Neural cell (in vitro differentiated cells): Measurements from ENCODE around the gene KRTAP10-6. TPM values are rescaled to one million over a fixed set of nuclear protein-coding genes. Genes with fewer than 3 reads are reported as not detected.

Source experiments
- H2AFZ ChIP-seq: fragments of 200-600, 300-800 bp; sonication (generic), shearing (Covaris generic); 2 replicates; pipeline ENCODE4 v1.6.0; 2014; ENCODE audit warnings: low read depth, mild to moderate bottlenecking, antibody characterized with exemption, low read length, moderate library complexity
- H3F3A ChIP-seq: fragments of 200-600 bp; shearing (Covaris generic); 2 replicates; pipeline ENCODE4 v1.6.1; 2016; ENCODE audit warnings: mild to moderate bottlenecking, moderate library complexity, mixed read lengths, antibody characterized with exemption, low read length; ENCODE audit not compliant: insufficient read depth, poor library complexity, severe bottlenecking
- H3K27ac ChIP-seq: fragments of 200-600, 300-800 bp; sonication (generic), shearing (Covaris generic); 2 replicates; pipeline ENCODE4 v1.5.1; 2014; ENCODE audit warnings: mild to moderate bottlenecking, low read length, moderate library complexity
- H3K27me3 ChIP-seq: fragments of 300-800, 200-600 bp; sonication (generic), shearing (Covaris generic); 2 replicates; pipeline ENCODE4 v1.6.0; 2014; ENCODE audit warnings: mild to moderate bottlenecking, low read depth, low read length, moderate library complexity; ENCODE audit not compliant: insufficient read depth
- H3K36me3 ChIP-seq: fragments of 300-800, 200-600 bp; sonication (generic), shearing (Covaris generic); 2 replicates; pipeline ENCODE4 v1.5.1; 2014; ENCODE audit warnings: mild to moderate bottlenecking, antibody characterized with exemption, low read length, moderate library complexity; ENCODE audit not compliant: insufficient read depth
- H3K4me2 ChIP-seq: fragments of 300-800, 200-600 bp; sonication (generic), shearing (Covaris generic); 2 replicates; pipeline ENCODE4 v1.6.0; 2014; ENCODE audit warnings: mild to moderate bottlenecking, low read length
- H3K4me3 ChIP-seq: fragments of 300-800, 200-600 bp; sonication (generic), shearing (Covaris generic); 2 replicates; pipeline ENCODE4 v1.5.1; 2014; ENCODE audit warnings: mild to moderate bottlenecking, low read length, moderate library complexity
- H3K79me2 ChIP-seq: fragments of 200-600 bp; shearing (Covaris generic); replicated peaks from 2 replicates; pipeline ENCODE4 v1.6.0; 2014; ENCODE audit warnings: mild to moderate bottlenecking, low read length, moderate library complexity; ENCODE audit not compliant: insufficient read depth
- H3K9ac ChIP-seq: fragments of 300-800, 200-600 bp; sonication (generic), shearing (Covaris generic); 2 replicates; pipeline ENCODE4 v1.6.1; 2016; ENCODE audit warnings: mild to moderate bottlenecking, low read length, mixed read lengths
- H3K9me2 ChIP-seq: fragments of 200-600 bp; shearing (Covaris generic); 2 replicates; pipeline ENCODE4 v1.6.1; 2016; ENCODE audit warnings: mild to moderate bottlenecking, low read length, mixed read lengths; ENCODE audit not compliant: insufficient read depth
- H3K9me3 ChIP-seq: fragments of 200-600, 300-800 bp; sonication (generic), shearing (Covaris generic); 2 replicates; pipeline ENCODE4 v1.6.1; 2016; ENCODE audit warnings: mild to moderate bottlenecking, mixed run types, low read length, moderate library complexity, mixed read lengths
- H4K20me1 ChIP-seq: fragments of 200-600 bp; shearing (Covaris generic); 2 replicates; pipeline ENCODE4 v1.6.1; 2016; ENCODE audit warnings: mild to moderate bottlenecking, mixed run types; ENCODE audit not compliant: insufficient read depth
- CTCF ChIP-seq: fragments of 450-650 bp; IDR thresholded peaks from 2 replicates; pipeline ENCODE4 v1.5.1; 2014; ENCODE audit warnings: antibody characterized with exemption, mild to moderate bottlenecking, moderate library complexity; ENCODE audit not compliant: poor library complexity, severe bottlenecking
- EP300 ChIP-seq: fragments of 450-650 bp; conservative IDR thresholded peaks from 2 replicates; pipeline ENCODE4 v1.6.1; 2014; ENCODE audit warnings: antibody characterized with exemption, mild to moderate bottlenecking, moderate library complexity; ENCODE audit not compliant: poor library complexity, severe bottlenecking
- EZH2 ChIP-seq: fragments of 200-600, 300-800 bp; shearing (Covaris generic), sonication (generic); IDR thresholded peaks from 2 replicates; pipeline ENCODE4 v1.6.1; 2014; ENCODE audit warnings: antibody characterized with exemption, low read length, borderline replicate concordance, mild to moderate bottlenecking; ENCODE audit not compliant: insufficient read depth, poor library complexity, severe bottlenecking
- MXI1 ChIP-seq: fragments of 450-650 bp; conservative IDR thresholded peaks from 2 replicates; pipeline ENCODE4 v1.6.1; 2014; ENCODE audit warnings: antibody characterized with exemption, mild to moderate bottlenecking; ENCODE audit not compliant: poor library complexity, severe bottlenecking
- POLR2AphosphoS5 ChIP-seq: IDR thresholded peaks from 2 replicates; pipeline ENCODE4 v1.6.1; 2012
- RAD21 ChIP-seq: fragments of 450-650 bp; conservative IDR thresholded peaks from 2 replicates; pipeline ENCODE4 v1.6.1; 2014; ENCODE audit warnings: antibody characterized with exemption, mild to moderate bottlenecking, moderate library complexity
- REST ChIP-seq: IDR thresholded peaks from 2 replicates; pipeline ENCODE4 v1.6.1; 2012; ENCODE audit warnings: borderline replicate concordance
- SMC3 ChIP-seq: fragments of 450-650 bp; conservative IDR thresholded peaks from 2 replicates; pipeline ENCODE4 v1.6.1; 2014; ENCODE audit warnings: antibody characterized with exemption, mild to moderate bottlenecking, moderate library complexity; ENCODE audit not compliant: poor library complexity
- TAF1 ChIP-seq: IDR thresholded peaks from 2 replicates; pipeline ENCODE4 v1.6.1; 2012; ENCODE audit warnings: low read depth
- polyA plus RNA-seq: library from polyadenylated mRNA; depleted of rRNA; stranded (reverse); fragments of >200 nt; gene quantifications from 2 replicates; pipeline ENCODE4 v1.2.3, GENCODE V29; 2014

Gene KRTAP10-6
- polyA plus RNA-seq, 1 donor from 2014 or later = not detected

- H2AFZ ChIP-seq = no peak overlapping the region
- no peaks in the 10 kb centered on the region for H3K9me3 ChIP-seq
- no peak overlapping the region for H3K27ac ChIP-seq
- H3K9ac ChIP-seq = no peak overlapping the region
- H4K20me1 ChIP-seq = no peaks in the 10 kb centered on the region
- H3F3A ChIP-seq = no peaks in the 10 kb centered on the region
- no peaks in the 10 kb centered on the region for H3K36me3 ChIP-seq
- no peaks in the 10 kb centered on the region for H3K9me2 ChIP-seq
- no peaks in the 10 kb centered on the region for H3K27me3 ChIP-seq
- no peak for TF ChIP-seq RAD21
- no peak for TF ChIP-seq EP300
- no peak for TF ChIP-seq CTCF
- no peak for TF ChIP-seq MXI1
- no peak for TF ChIP-seq POLR2AphosphoS5
- no peak for TF ChIP-seq REST
- no peak for TF ChIP-seq SMC3
- no peak for TF ChIP-seq EZH2
- no peak for TF ChIP-seq TAF1
- H3K79me2 ChIP-seq = no peaks in the 10 kb centered on the region
- H3K4me2 ChIP-seq = no peak overlapping the region
- H3K4me3 ChIP-seq = no peak overlapping the region
Measured at GRCh38 chr21:44544566-44544965, 47.7 kb downstream of the KRTAP10-6 start.

GRCh38 chr21:44542716-44543115, 49.6 kb downstream of the KRTAP10-6 start:
- no peaks in the 10 kb centered on the region for H3K9me3 ChIP-seq
- no peak for TF ChIP-seq MXI1
- no peak for TF ChIP-seq TAF1
- TF ChIP-seq REST = no peak
- no peak for TF ChIP-seq POLR2AphosphoS5
- no peak for TF ChIP-seq CTCF
- no peak for TF ChIP-seq RAD21
- TF ChIP-seq SMC3 = no peak
- TF ChIP-seq EZH2 = no peak
- TF ChIP-seq EP300 = no peak
- H3K79me2 ChIP-seq = no peaks in the 10 kb centered on the region
- no peaks in the 10 kb centered on the region for H3F3A ChIP-seq
- no peaks in the 10 kb centered on the region for H3K36me3 ChIP-seq
- no peak overlapping the region for H2AFZ ChIP-seq
- H3K27me3 ChIP-seq = no peaks in the 10 kb centered on the region
- H4K20me1 ChIP-seq = no peaks in the 10 kb centered on the region
- no peak overlapping the region for H3K27ac ChIP-seq
- no peak overlapping the region for H3K4me3 ChIP-seq
- no peak overlapping the region for H3K9ac ChIP-seq
- no peaks in the 10 kb centered on the region for H3K9me2 ChIP-seq
- no peak overlapping the region for H3K4me2 ChIP-seq
